Breast epithelium (tissue), 4 donors: ENCODE measurements around the gene ITLN1. TPM values are rescaled to one million over a fixed set of nuclear protein-coding genes. Genes with fewer than 3 reads are reported as not detected.
A peak's percentile ranks its signal among the peaks of the same experiment; 100 is the strongest.

Experiments
- DNase-seq, 2 donors: peaks; one replicate each; pipeline ENCODE4 v3.0.0-alpha.2; 2019; ENCODE audit warnings: low spot score in 2 of 2
- H3K27ac ChIP-seq, 2 donors: fragments of 200-600 bp; sonication (generic) in 1 of 2; one replicate each; pipeline ENCODE4 v1.5.1; 2016 to 2019; ENCODE audit warnings: mild to moderate bottlenecking in 1 of 2
- H3K27me3 ChIP-seq, 2 donors: fragments of 200-600 bp; sonication (generic) in 1 of 2; one replicate each; pipeline versions ENCODE4 v1.5.1 to v1.6.0; 2017 to 2019; ENCODE audit warnings: control low read depth in 1 of 2, mild to moderate bottlenecking in 1 of 2
- H3K36me3 ChIP-seq: fragments of 200-600 bp; one replicate; pipeline ENCODE4 v1.5.1; 2019
- H3K4me1 ChIP-seq, 2 donors: fragments of 200-600 bp; sonication (generic); one replicate each; pipeline ENCODE4 v1.5.1; 2016 to 2019; ENCODE audit warnings: control low read depth in 1 of 2
- H3K4me3 ChIP-seq, 3 donors: fragments of 200-600 bp; sonication (generic); 1 replicate in 2 of 3; 2 replicates in 1 of 3; pipeline ENCODE4 v1.5.1; 2016 to 2019; ENCODE audit warnings: mild to moderate bottlenecking in 3 of 3, moderate library complexity in 2 of 3
- H3K9me3 ChIP-seq, 2 donors: fragments of 200-600 bp; sonication (generic) in 1 of 2; one replicate each; pipeline ENCODE4 v1.5.1; 2016 to 2019; ENCODE audit warnings: control low read depth in 1 of 2
- CTCF ChIP-seq, 3 donors: fragments of 450-650 bp; IDR thresholded peaks; one replicate each; pipeline ENCODE4 v1.5.1; 2016 to 2017; ENCODE audit warnings: antibody characterized with exemption in 3 of 3, mild to moderate bottlenecking in 3 of 3, moderate library complexity in 3 of 3
- POLR2A ChIP-seq: fragments of 450-650 bp; IDR thresholded peaks from one replicate; pipeline ENCODE4 v1.6.1; 2016; ENCODE audit warnings: antibody characterized with exemption, mild to moderate bottlenecking, moderate library complexity
- POLR2AphosphoS5 ChIP-seq, 3 donors: sonication (generic); formaldehyde crosslinking; IDR thresholded peaks; one replicate each; pipeline ENCODE4 v1.6.1; 2017; ENCODE audit warnings: antibody characterized with exemption in 3 of 3
- intact Hi-C: fragments of 100-400 bp; cut with DNase I; formaldehyde crosslinking; loops from one replicate; pipeline ENCODE4 v1.15.1; 2023; ENCODE audit warnings: low total_unique reads
- total RNA-seq, 3 donors: library from RNA; depleted of rRNA; stranded (reverse); fragments of >200 nt; gene quantifications; one replicate each; pipeline ENCODE4 v1.1.0, GENCODE V29; 2016

The ITLN1 gene
- total RNA-seq, 3 donors from 2014 or later: 0.96 to 938 (median 2.0) TPM

GRCh38 chr1:160844447-160845232, 40.3 kb downstream of the ITLN1 start:
- no peak overlapping the region for H3K27ac ChIP-seq
- H3K4me3 ChIP-seq: no peak overlapping the region
- H3K27me3 ChIP-seq: no peaks in the 10 kb centered on the region
- intact Hi-C loops: no loop called here
- TF ChIP-seq POLR2AphosphoS5 (IDR thresholded peaks at IDR 0.05) (no peak), POLR2A (no peak), CTCF (IDR thresholded peaks at IDR 0.05) (no peak)
- H3K36me3 ChIP-seq: no peaks in the 10 kb centered on the region
- no peaks in the 10 kb centered on the region for H3K9me3 ChIP-seq
- no peaks in the 10 kb centered on the region for H3K4me1 ChIP-seq
- no peak for DNase-seq

- Histone ChIP-seq H3K4me1 (no peaks in the 10 kb centered on the region), H3K4me3 (no peak overlapping the region), H3K27me3 (no peaks in the 10 kb centered on the region), H3K9me3 (no peaks in the 10 kb centered on the region), H3K36me3 (no peaks in the 10 kb centered on the region), H3K27ac (no peak overlapping the region)
- TF ChIP-seq POLR2A: no peak
- no peak for TF ChIP-seq CTCF (IDR thresholded peaks at IDR 0.05)
- TF ChIP-seq POLR2AphosphoS5 (IDR thresholded peaks at IDR 0.05): no peak
- no peak for DNase-seq
- intact Hi-C loops: no loop called here
Observed at GRCh38 chr1:160841079-160841478, 43.9 kb downstream of the ITLN1 start.

GRCh38 chr1:160839746-160840145, 45.2 kb downstream of the ITLN1 start:
- no peak for TF ChIP-seq POLR2A
- no peak for TF ChIP-seq POLR2AphosphoS5 (IDR thresholded peaks at IDR 0.05)
- TF ChIP-seq CTCF (IDR thresholded peaks at IDR 0.05): no peak
- no peaks in the 10 kb centered on the region for H3K4me1 ChIP-seq
- intact Hi-C loops: no loop called here
- H3K9me3 ChIP-seq: no peaks in the 10 kb centered on the region
- no peaks in the 10 kb centered on the region for H3K27me3 ChIP-seq
- no peaks in the 10 kb centered on the region for H3K36me3 ChIP-seq
- H3K27ac ChIP-seq: no peak overlapping the region
- no peak overlapping the region for H3K4me3 ChIP-seq
- DNase-seq: no peak

GRCh38 chr1:160838888-160839287, 46.1 kb downstream of the ITLN1 start:
- TF ChIP-seq CTCF (IDR thresholded peaks at IDR 0.05) (no peak), POLR2AphosphoS5 (IDR thresholded peaks at IDR 0.05) (no peak), POLR2A (no peak)
- no peaks in the 10 kb centered on the region for H3K27me3 ChIP-seq
- no peak for DNase-seq
- H3K4me1 ChIP-seq: no peaks in the 10 kb centered on the region
- no peak overlapping the region for H3K4me3 ChIP-seq
- no peaks in the 10 kb centered on the region for H3K9me3 ChIP-seq
- no peak overlapping the region for H3K27ac ChIP-seq
- no peaks in the 10 kb centered on the region for H3K36me3 ChIP-seq
- intact Hi-C loops: no loop called here

- no peaks in the 10 kb centered on the region for H3K36me3 ChIP-seq
- no peaks in the 10 kb centered on the region for H3K27me3 ChIP-seq
- H3K4me1 ChIP-seq: no peaks in the 10 kb centered on the region
- H3K27ac ChIP-seq: peak overlapping the region; percentile 55 to 69
- no peak overlapping the region for H3K4me3 ChIP-seq
- TF ChIP-seq CTCF (IDR thresholded peaks at IDR 0.05): no peak
- TF ChIP-seq POLR2AphosphoS5 (IDR thresholded peaks at IDR 0.05): no peak
- no peak for TF ChIP-seq POLR2A
- H3K9me3 ChIP-seq: no peaks in the 10 kb centered on the region
- intact Hi-C loops: no loop called here
- DNase-seq: peak in 1 of 2 donors; percentile 53
Observed at GRCh38 chr1:160837558-160838205, 47.3 kb downstream of the ITLN1 start.
